GM18519 (cell line): ENCODE measurements around the gene AP1S2.
A peak's percentile ranks its signal among the peaks of the same experiment; 100 is the strongest.
"Not testable (repeated sequence)": the region's sequence is repeated elsewhere in the genome, so short reads cannot be mapped to it uniquely, and the experiment has no call there.

Experiments used
- ATAC-seq: cut with Tn5 transposase; IDR thresholded peaks from one replicate; pipeline ENCODE4 v1.9.1; 2021; ENCODE audit warnings: mild to moderate bottlenecking, moderate library complexity; ENCODE audit not compliant: unreplicated experiment, low FRiP score

AP1S2 gene

DNA sequence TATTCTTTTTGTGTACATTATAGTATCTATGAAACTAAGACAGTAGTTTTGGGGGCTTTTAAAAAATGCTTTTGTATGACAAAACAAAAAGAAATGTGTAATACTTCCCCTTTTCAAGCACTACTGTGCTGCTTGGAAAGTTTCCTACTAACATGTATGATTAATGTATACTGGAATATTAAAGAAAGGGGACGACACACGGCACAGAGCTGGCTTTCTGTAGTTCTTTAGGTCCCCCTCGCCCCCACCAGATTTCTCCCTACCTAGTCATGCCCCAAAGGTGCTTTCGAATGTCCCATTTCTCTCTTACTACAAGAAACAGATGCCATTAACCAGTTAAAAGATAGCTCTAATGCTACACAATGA, 1.6 kb upstream of the AP1S2 start:
- ATAC-seq, result no peak

DNA sequence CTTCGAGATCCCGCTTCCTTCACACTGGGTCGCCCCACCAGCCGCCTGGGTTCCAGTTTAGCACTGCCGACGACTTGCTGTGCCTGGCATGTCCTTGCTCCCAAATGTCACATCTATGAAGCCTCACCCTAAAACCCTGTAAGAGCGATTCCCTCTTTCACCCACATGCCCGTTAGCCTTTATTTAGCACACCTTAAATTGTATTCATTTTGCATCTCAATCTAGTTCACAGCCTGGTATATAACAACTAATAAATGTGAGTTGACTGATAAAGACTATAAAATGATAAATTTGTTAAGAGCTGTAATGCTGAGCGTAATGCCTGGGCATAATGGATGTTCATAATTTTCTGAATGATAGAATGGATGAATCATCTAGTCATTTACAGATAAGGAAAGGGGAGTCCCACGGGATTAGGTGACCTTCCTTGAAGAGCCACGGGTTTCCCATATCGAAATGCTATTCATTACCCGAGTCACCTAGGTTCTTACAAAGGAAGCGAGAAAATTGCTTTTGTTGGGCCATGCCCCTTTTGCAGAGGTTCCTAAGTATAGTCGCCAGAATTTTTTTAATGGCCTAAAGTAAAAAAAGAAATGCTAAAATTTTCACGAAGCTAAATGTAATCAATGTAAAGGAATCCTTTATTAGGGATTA, 1.1 kb upstream of the AP1S2 start:
- ATAC-seq, result no peak

DNA sequence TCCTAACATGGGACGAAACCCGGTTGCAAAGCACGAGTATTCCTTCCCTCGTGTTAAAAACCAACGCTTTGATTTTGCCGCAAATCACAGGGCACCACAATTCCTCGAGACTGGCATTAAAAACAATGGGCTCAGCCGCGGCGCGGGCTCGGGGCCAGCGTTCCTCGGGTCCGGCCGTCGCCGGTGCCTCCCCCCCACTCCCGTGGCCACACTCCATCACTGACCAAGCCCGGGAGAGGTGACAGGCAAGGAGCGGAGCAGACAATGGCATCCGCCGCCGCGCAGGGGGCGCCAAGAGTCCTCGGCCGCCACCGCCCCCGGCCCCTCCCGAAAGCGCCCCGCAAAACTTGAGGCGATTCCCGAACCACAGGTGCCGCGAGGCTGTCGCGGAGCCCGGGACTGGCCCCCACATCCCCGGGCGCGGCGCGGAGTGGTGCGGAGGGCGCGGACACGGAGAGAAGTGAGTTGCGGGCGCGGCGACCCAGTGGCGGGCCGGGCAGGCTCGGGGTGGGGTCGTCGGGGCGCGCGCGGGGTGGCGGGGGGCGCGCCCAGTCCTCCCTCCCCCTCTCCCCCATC, 445 bp downstream of the AP1S2 start:
- ATAC-seq, result no peak

DNA sequence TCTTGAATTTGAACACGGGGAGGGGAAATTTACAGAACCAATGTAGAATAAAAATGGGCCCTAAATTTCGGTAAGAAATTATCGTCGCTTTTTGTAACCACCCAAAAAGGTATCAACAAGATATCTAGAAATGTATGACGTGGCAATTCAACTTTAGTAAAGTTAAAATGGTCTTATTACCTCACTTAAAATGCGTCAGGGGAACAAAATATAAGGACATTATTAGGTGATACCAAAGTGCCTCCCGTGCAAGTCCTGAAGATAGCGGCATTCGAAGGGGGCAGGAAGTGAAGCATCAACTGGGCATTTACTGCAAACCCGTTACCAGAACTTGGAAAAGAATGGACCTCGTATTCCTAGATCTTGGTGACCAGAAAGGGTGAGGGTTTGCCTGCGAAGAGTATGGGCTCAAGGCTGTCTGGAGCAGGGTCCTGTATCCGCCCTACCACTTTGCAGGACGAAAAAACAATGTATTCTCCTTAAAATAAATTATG, 980 bp downstream of the AP1S2 start:
- no peak for ATAC-seq

DNA sequence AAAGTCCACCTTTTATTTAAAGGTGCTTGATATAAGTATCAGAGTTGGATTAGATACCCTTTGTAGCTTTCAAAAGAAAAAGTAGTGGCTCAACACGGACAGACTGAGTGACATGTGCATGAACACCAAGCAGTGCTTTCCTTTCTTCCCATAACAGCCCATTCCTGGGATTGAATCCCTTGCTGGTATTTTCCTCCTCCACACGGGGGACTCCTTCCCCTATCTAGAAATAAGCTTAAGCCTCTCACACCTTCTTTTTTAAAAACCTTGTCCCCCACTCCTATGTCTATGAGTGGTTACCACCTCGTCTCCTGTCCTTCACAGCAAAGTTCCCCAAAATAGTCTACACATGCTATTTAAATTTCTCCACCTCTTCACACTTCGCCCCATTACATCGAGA, 5.1 kb downstream of the AP1S2 start:
- no peak for ATAC-seq

DNA sequence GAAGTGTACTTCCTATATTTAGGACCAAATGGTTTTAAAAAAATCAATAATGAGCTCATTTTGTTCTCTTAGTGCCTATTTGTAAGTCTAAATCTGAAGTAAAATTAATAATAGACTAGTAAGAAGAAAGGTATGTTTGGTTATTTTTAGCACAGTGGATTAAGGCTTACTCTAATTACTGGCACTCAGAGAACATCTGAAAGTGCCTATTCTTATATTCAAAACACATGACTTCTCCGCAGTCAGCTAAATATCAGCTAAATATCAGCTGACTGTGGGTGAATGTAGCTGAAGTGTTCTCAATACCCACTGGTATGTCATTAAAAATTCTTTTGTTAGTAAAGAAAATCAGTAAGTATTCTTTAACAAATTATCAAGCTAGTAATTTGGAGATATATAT, 6.0 kb downstream of the AP1S2 start:
- ATAC-seq, result no peak

DNA sequence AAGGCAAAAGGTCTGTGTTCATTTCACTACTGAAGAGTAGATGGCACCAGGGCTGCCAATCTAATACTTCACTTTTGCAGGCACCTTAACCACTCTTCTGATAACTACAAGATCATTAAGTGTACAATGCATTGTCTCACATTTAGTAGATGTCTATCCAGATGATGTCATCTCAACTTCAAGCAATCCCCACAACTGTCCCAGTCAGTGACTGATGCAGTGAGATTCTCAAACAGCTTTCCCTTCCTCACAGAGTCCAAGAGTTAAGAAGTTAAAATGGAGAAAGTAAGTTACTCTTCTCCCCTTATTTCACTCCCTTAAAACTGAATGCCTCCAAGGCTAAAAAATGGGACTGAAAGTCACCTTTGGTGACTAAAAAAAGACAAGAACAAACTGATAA, 10.7 kb downstream of the AP1S2 start:
- ATAC-seq, result no peak

DNA sequence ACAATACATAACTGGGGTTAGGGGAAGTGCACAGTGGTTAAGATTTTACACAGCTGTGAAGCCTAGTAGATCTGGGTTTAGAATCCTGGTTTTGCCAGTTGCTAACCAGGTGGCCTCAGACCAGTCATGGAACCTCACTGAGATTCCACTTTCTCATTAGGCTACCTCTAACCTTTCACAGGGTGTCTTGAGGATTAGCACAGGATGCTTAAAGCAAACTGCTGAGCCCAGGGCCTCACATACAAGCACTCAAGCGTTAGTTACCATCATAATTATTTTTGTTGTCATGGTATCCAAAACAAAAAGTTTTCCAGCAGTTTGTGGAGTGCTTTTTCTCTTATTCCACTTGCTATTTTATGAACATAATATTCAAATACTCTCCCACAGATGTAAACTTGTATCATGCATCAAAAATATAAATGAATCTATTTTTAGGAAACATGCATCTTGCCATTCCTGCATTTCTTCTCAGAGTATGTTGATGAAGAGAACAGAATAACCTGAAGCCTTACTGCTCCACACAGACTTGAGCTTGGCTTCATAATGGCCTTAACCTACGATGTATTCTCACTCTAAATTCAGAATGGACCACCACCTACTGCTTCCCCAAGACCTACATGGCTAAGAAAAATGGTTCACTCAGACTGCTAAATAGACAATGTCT, 12.6 kb downstream of the AP1S2 start:
- no peak for ATAC-seq

DNA sequence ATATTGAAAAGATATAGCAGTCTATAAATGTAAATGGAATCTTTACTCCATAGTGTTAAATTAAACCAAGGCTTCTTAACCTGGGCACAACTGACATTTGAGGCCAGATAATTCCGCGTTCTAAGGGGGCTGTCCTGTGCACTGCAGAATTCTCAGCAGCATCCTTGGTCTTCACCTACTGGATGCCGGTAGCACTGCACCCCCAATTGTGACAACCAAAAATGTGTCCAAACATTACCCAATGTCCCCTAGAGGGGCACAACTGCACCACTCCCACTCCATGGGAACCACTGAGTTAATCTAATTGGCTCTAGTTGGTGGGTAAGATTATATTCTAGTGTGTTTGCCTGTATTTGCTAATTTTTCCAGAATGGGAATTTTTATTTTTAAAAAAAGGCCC, 16.6 kb downstream of the AP1S2 start:
- no peak for ATAC-seq

DNA sequence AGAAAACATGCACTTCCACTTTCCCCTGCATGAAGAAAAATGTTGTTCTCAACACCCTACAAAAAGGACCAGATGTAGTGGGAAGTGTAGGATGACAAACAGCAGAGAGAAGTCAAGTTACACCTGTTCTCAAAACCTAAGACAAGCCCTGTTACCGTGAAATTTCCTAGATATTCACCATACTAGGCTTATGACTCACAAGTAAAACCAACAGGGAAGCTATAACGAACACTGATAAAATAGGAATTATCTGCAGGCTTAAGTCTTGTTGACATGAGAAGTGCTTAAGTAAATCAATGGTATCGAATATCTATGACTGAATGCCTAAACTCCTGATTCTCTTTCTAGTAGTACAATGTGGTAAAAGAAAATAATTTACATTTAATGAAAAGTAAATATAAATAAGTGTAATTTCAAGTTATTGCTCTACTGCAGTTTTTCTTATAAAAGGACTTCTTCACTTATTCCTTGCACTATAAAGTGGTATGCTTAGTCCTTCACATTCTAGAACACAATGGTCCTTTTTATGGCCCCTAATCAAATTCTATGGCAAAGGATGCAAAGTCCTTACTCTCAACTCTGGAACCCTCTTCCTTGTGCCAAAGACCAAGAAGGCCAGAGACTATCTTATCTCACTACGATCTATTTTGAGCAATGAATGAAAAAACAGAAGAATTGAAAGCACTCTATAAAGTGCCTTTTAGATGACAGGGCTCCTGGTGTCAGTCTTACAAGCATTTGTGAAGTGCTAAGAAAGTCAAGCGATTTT, 19.6 kb downstream of the AP1S2 start:
- no peak for ATAC-seq

DNA sequence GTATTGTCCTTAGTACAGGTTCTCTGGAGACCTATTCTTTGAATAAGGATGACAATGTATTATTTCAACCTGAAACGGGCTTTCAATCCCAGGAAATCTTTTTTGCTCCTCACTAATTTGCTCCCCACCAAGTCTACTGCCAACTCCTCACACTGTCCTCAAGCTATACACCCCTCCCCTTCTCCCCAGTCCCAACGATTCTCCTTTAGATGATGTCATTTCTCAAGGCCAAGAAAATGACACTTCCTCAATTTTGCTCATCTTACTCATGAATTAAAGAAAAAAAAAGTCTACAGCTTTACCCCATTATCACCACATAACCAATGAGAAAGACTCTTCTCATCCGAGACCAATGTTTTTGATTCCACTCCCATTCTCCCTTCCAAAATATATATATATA, 20.6 kb downstream of the AP1S2 start:
- ATAC-seq, result no peak

DNA sequence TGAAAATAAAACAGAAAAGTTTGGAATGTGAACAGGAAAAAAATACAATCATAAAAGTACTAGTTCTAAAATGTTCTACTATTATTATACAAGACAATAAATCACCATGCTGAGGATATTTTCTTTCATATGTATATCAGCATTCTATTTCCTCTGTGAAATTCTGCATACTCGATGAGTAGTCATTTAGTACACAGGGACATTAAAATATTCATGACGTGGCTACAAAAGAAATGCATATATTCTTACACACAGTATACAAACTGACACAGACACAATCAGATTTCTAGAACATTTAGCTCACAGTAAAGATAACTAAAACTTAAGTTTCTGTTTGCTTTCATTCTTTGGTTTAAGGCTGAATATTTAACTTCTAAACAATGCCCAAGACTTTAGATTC, 23.3 kb downstream of the AP1S2 start:
- not testable (repeated sequence) for ATAC-seq

DNA sequence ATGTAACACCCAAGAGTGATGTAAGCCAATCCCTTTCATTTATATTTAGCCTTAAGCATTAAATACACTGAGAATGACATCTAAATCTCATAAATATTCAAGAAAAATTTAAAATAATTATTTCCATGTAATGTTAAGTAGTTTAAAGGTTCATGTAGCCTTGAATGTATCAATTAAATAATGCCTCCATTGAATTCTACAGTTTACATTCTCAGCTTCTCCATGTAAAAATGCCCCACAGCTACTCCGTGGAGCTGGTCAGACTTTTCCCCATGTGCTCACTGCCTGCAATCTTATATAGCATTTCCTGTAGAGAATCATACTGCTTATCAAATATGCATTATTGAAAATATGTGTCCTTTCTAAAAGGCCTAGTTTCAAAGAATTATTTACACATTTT, 25.4 kb downstream of the AP1S2 start:
- no peak for ATAC-seq

DNA sequence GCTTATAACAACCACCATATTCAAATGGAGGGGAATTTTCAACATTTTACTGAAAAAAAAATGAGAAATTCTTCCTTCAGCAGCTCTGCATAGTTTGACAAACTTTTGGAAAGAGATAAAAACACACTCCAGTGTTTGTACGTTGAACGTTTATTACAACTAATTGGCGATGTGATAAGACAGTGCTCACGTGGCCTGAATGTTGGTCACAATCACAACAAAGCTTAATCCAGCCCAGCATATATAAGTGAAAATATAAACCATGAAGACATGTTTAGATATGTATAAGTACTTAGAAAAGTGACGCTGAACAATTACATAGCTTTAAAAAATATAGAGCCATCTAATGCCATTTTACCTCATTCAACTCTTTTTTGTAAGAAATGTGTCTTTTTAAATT, 28.7 kb downstream of the AP1S2 start:
- ATAC-seq, result no peak

DNA sequence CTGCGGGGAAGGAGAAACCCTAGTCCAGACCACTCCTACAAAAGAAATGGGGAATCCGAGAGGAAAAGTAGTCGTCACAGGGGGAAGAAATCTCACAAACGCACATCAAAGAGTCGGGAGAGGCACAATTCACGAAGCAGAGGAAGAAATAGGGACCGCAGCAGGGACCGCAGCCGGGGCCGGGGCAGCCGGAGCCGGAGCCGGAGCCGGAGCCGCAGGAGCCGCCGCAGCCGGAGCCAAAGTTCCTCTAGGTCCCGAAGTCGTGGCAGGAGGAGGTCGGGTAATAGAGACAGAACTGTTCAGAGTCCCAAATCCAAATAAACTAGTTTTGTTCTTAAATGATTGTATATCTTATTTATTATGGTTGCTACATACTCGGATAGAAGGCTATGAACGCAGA, 31.7 kb downstream of the AP1S2 start:
- ATAC-seq, result no peak

DNA sequence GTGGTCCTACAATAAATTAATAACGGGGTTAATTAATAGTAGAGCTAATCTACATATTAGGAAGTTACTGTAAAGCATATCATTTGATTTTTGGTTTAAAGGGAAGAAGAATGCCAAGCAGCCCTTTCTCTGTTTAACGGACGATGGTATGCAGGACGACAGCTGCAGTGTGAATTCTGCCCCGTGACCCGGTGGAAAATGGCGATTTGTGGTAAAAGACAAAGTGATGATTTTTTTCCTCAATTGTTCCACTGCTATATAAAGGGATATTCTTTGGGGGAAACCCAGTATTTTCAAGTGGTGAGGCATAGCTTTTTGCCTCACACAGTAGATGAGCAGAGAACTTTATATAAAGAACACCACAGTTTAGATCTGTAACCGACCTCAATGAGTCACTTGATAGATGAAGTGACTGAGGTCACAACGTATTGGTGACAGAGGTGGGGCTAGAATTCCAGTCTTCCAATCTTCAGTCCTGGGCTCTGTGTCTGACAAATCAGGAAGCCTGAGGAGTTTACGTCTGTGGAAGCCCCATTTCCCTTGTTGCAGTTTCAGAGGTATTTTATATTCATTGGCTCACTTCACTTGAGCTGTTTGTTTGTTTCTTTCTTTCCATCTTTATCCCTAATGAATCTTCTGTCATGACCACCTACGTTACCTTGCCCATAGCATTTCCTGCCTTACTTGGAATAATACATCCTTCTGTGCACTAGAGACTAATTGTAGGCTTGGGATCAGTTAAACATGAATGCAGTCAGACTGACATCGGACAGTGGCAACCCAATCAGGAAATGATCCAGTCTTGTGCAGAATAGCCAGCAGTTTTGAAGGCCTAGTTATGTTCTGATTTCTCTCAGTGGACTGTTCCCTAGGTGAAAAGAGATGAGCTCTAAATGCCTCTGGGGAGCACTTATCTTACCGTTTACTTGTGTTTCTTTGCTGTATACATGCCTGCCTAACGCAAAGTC, 34.2 kb downstream of the AP1S2 start:
- no peak for ATAC-seq

DNA sequence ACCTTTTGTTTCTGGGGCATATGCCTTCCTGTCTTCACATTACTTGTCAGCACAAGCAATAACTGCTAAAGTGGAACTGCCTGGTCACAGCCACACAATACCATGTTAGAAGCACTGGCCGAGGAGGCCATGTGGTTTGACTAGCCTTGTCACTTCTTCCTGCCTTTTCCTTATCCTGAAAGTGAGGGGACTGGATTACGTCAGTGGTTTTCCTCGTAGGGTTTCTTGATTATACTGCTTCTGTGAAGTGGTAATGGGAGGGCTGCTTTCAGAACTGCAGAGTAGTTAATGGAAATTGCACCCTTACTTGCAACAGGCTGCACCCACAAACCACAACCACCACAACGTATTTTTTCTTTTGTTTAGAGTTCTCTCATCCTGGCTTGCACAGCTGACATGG, 37.7 kb downstream of the AP1S2 start:
- no peak for ATAC-seq

DNA sequence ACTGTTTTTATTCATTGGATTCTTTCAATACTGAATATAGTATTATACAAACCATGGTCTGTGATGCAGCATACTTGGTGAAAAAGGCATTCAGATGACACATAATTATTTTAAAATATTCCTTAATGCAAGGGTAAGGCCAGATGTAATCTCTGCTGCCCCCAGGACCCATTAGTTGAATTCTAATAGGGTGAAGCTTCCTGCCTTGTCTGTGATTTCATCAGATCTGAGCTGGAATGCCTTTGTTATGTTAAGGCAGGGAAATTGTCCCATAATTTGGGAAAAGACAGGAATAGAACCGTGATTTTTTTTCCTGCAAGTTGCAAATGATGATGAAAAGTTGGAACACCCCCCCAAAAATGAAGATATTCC, 38.2 kb downstream of the AP1S2 start:
- ATAC-seq, result no peak

DNA sequence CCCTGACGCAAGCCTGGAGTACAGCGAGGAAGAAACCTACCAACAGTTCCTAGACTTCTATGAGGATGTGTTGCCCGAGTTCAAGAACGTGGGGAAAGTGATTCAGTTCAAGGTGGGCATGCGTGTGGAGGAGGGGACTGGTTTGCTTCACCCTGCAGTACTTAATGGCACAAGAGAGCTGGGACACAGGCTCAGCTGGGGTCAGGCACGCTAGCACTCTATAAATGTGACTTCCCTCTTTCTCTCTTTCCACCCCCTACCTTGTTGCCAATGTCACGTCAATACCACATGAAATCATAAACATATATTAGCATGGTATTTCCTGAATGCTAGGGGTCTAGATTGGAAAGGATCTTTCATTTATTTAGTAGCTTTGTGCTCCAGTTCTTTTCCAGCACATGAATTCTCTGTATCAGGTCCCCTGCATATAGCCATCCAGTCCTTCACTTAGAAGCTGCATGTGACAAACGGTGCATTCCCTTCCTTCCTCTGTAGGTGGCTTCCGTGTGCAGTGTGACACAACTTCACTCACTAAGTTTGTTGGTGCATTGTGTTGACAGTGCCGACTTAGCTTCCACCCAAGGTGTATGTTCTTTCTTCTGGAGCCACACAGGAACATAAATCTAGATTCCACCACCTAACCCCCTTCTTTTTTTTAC, 38.7 kb downstream of the AP1S2 start:
- peak; percentile 58 for ATAC-seq
